Fibroblast of the aortic adventitia (primary cell): Measurements from ENCODE around the gene B3GNT5. TPM values are rescaled to one million over a fixed set of nuclear protein-coding genes. Genes with fewer than 3 reads are reported as not detected.

Source experiments
- DNase-seq: peaks from one replicate; pipeline ENCODE4 v3.0.0-alpha.2; 2010; ENCODE audit warnings: low read depth
- H3K4me3 ChIP-seq: 2 replicates; pipeline ENCODE4 v1.5.1; 2011; ENCODE audit warnings: low read depth, mild to moderate bottlenecking, control low read depth, low read length, moderate library complexity
- small RNA-seq: library from RNA; depleted of rRNA; stranded (forward); fragments of <200 nt; gene quantifications from one replicate; pipeline ENCODE3, GENCODE V24; 2012
- total RNA-seq: library from RNA; depleted of rRNA; stranded (reverse); fragments of >200 nt; gene quantifications from 2 replicates; pipeline ENCODE4 v1.2.3, GENCODE V29; 2012; ENCODE audit warnings: low replicate concordance
- TF ChIP-seq, protein P1 (sequence below): IDR thresholded peaks from 2 replicates; pipeline ENCODE4 v1.5.1; 2011; ENCODE audit warnings: mild to moderate bottlenecking, low read length, control low read depth, inconsistent platforms; ENCODE audit not compliant: insufficient read depth

B3GNT5 gene
- total RNA-seq, 1 donor: 4.7 TPM

DNA sequence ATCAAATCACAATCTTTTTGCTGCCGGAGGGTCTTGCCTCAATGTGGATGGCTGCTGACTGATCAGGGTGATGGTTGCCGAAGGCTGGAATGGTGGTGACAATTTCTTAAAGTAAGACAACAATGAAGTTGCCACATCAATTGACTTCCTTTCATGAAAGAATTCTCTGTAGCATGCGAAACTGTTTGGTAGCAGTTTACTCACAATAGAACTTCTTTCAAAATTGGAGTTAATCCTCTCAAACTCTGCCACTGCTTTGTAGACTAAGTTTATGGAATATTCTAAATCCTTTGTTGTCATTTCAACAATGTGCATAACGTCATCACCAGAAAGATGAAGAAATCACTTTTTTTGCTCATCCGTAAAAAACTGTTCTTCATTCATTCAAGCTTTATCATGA is 65.8 kb downstream of the B3GNT5 start:
- TF ChIP-seq, protein P1, sequence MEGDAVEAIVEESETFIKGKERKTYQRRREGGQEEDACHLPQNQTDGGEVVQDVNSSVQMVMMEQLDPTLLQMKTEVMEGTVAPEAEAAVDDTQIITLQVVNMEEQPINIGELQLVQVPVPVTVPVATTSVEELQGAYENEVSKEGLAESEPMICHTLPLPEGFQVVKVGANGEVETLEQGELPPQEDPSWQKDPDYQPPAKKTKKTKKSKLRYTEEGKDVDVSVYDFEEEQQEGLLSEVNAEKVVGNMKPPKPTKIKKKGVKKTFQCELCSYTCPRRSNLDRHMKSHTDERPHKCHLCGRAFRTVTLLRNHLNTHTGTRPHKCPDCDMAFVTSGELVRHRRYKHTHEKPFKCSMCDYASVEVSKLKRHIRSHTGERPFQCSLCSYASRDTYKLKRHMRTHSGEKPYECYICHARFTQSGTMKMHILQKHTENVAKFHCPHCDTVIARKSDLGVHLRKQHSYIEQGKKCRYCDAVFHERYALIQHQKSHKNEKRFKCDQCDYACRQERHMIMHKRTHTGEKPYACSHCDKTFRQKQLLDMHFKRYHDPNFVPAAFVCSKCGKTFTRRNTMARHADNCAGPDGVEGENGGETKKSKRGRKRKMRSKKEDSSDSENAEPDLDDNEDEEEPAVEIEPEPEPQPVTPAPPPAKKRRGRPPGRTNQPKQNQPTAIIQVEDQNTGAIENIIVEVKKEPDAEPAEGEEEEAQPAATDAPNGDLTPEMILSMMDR: no peak
- no peak overlapping the region for H3K4me3 ChIP-seq
- no peak for DNase-seq

DNA sequence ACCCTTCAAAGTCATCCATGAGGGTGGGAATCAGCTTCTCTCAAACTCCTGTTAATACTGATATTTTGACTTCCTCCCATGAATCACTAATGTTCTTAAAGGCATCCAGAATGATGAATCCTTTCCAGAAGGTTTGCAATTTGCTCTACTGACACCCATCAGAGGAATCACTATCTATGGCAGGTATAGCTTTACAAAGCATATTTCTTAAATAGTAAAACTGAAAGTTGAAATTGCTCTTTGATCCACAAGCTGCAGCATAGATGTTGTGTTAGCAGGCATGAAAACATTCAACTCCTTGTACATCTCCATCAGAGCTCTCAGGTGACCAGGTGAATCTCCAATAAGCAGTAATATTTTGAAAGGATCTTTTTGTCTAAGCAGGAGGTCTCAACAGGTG is 66.3 kb downstream of the B3GNT5 start:
- H3K4me3 ChIP-seq: no peak overlapping the region
- TF ChIP-seq, protein P1: no peak

More for the DNA sequence above, 66.3 kb downstream of the B3GNT5 start:
- no peak for DNase-seq

Small RNA genes within 50 kb of the gene (small RNA-seq; reads per million reads assigned to genes)
- not detected for gene RNA5SP151

Other genes starting within 250 kb of the B3GNT5 start
- 23.7 and 38.2 TPM in 2 replicates for gene MCCC1, start 153.8 kb upstream of the B3GNT5 start, total RNA-seq
- gene LAMP3, start 90.5 kb upstream of the B3GNT5 start, total RNA-seq: 0.08 and 0.36 TPM in 2 replicates
- 0.09 TPM in 1 of 2 replicates, not detected in the other for gene MCF2L2, start 175.4 kb downstream of the B3GNT5 start, total RNA-seq